Endothelial cell of umbilical vein (primary cell): ENCODE results near the gene ALDH1L2. TPM values are rescaled to one million over a fixed set of nuclear protein-coding genes. Genes with fewer than 3 reads are reported as not detected.

Experiments
- BruUV-seq: library from RNA; stranded (reverse); fragments of 400-500 nt; replicated peaks from 2 replicates; lab custom pipeline; 2021; lab: Mats Ljungman, UMichigan
- CTCF ChIA-PET: fragments of 300-600, 350-600 bp; sonication (Branson Sonifier 250); formaldehyde crosslinking; loops from one replicate; lab custom pipeline; 2021; ENCODE audit warnings: antibody characterized with exemption, inconsistent platforms; lab: Charles Lee
- POLR2A ChIA-PET: fragments of 300-600, 350-600 bp; sonication (Branson Sonifier 250); formaldehyde crosslinking; loops from one replicate; lab custom pipeline; 2021; ENCODE audit warnings: antibody characterized with exemption, inconsistent platforms; lab: Charles Lee
- DNase-seq: peaks from one replicate; pipeline ENCODE4 v3.0.0-alpha.2; 2011; ENCODE audit warnings: low read depth, low spot score
- FAIRE-seq: peaks from 2 replicates; lab custom pipeline; 2011; peaks lifted over from hg19 to GRCh38; lab: Jason Lieb, UNC
- H2AFZ ChIP-seq: 2 replicates; pipeline ENCODE4 v1.6.0; 2012; ENCODE audit warnings: low read depth, low read length, control low read depth, inconsistent platforms
- H3K27ac ChIP-seq: 2 replicates; pipeline ENCODE4 v1.5.1; 2011; ENCODE audit warnings: low read depth, mild to moderate bottlenecking, control low read depth, low read length, moderate library complexity; ENCODE audit not compliant: insufficient read depth
- H3K27me3 ChIP-seq, 2 experiments: 2 replicates each; pipeline versions ENCODE4 v1.6.0 to v1.6.1; 2011; ENCODE audit warnings: low read length in 2 of 2, mixed read lengths in 1 of 2; ENCODE audit not compliant: control insufficient read depth in 2 of 2, insufficient read depth in 2 of 2
- H3K36me3 ChIP-seq, 2 experiments: 2 replicates in 1 of 2; 3 replicates in 1 of 2; pipeline ENCODE4 v1.5.1; 2011; ENCODE audit warnings: low read length in 2 of 2, mild to moderate bottlenecking in 1 of 2, moderate library complexity in 1 of 2; ENCODE audit not compliant: control insufficient read depth in 2 of 2, insufficient read depth in 2 of 2; ENCODE audit errors: extremely low read depth in 1 of 2
- H3K4me1 ChIP-seq: 3 replicates; pipeline ENCODE4 v1.5.1; 2011; ENCODE audit warnings: mild to moderate bottlenecking, low read length; ENCODE audit not compliant: control insufficient read depth, insufficient read depth; ENCODE audit errors: extremely low read depth
- H3K4me2 ChIP-seq: 2 replicates; pipeline ENCODE4 v1.6.1; 2011; ENCODE audit warnings: low read length, control low read depth, mixed read lengths; ENCODE audit not compliant: insufficient read depth
- H3K4me3 ChIP-seq, 3 experiments: fragments of 200-600 bp in 1 of 3; sonication (generic), shearing (Covaris generic) in 1 of 3; replicated peaks in 1 of 3; 2 replicates each; pipeline ENCODE4 v1.5.1; 2011 to 2016; ENCODE audit warnings: control low read depth in 3 of 3, low read length in 3 of 3, mild to moderate bottlenecking in 2 of 3, inconsistent platforms in 1 of 3, low read depth in 1 of 3, moderate library complexity in 1 of 3; ENCODE audit not compliant: insufficient read depth in 1 of 3
- H3K79me2 ChIP-seq: 2 replicates; pipeline ENCODE4 v1.6.0; 2012; ENCODE audit warnings: low read length, inconsistent platforms; ENCODE audit not compliant: control insufficient read depth, insufficient read depth
- H3K9ac ChIP-seq: replicated peaks from 2 replicates; pipeline ENCODE3; 2011; ENCODE audit warnings: low read length, control low read depth; ENCODE audit not compliant: insufficient read depth; ENCODE audit errors: extremely low read depth
- H3K9me1 ChIP-seq: replicated peaks from 3 replicates; pipeline ENCODE4 v1.6.0; 2011; ENCODE audit warnings: mild to moderate bottlenecking, low read length; ENCODE audit not compliant: control insufficient read depth, insufficient read depth; ENCODE audit errors: extremely low read depth
- H3K9me3 ChIP-seq: replicated peaks from 2 replicates; pipeline ENCODE4 v1.5.1; 2012; ENCODE audit warnings: low read length, inconsistent platforms; ENCODE audit not compliant: control insufficient read depth, insufficient read depth
- H4K20me1 ChIP-seq: replicated peaks from 2 replicates; pipeline ENCODE3; 2011; ENCODE audit warnings: mild to moderate bottlenecking, low read length; ENCODE audit not compliant: control insufficient read depth, insufficient read depth; ENCODE audit errors: extremely low read depth
- CTCF ChIP-seq, 2 donors: IDR thresholded peaks; 1 replicate in 1 of 2; 2 replicates in 1 of 2; pipeline ENCODE4 v1.5.1; 2011; ENCODE audit warnings: low read length in 2 of 2, mild to moderate bottlenecking in 2 of 2, moderate library complexity in 2 of 2, control low read depth in 1 of 2, inconsistent platforms in 1 of 2, low read depth in 1 of 2; ENCODE audit not compliant: insufficient read depth in 1 of 2; ENCODE audit errors: extremely low read depth in 1 of 2
- EZH2 ChIP-seq: IDR thresholded peaks from 2 replicates; pipeline ENCODE4 v1.6.1; 2012; ENCODE audit warnings: borderline replicate concordance, low read depth, mild to moderate bottlenecking, moderate library complexity, low read length, inconsistent platforms; ENCODE audit not compliant: severe bottlenecking
- FOS ChIP-seq: IDR thresholded peaks from 2 replicates; pipeline ENCODE4 v1.6.1; 2011; ENCODE audit warnings: mild to moderate bottlenecking, low read length, moderate library complexity, borderline replicate concordance; ENCODE audit not compliant: insufficient read depth
- GATA2 ChIP-seq: IDR thresholded peaks from 2 replicates; pipeline ENCODE4 v1.7.0; 2011; ENCODE audit warnings: low read depth, mild to moderate bottlenecking, moderate library complexity, mixed read lengths, low read length; ENCODE audit not compliant: insufficient read length, insufficient read depth
- JUN ChIP-seq: IDR thresholded peaks from 2 replicates; pipeline ENCODE4 v1.6.1; 2011; ENCODE audit warnings: borderline replicate concordance, low read depth; ENCODE audit not compliant: insufficient read length, insufficient read depth
- MAX ChIP-seq: IDR thresholded peaks from 2 replicates; pipeline ENCODE4 v1.6.1; 2011; ENCODE audit not compliant: insufficient read depth, insufficient read length
- MYC ChIP-seq: IDR thresholded peaks from one replicate; pipeline ENCODE4 v1.6.1; 2011; ENCODE audit warnings: mild to moderate bottlenecking, low read depth, low read length
- POLR2A ChIP-seq: IDR thresholded peaks from 2 replicates; pipeline ENCODE4 v1.6.1; 2012; ENCODE audit warnings: low read depth, mild to moderate bottlenecking, control low read depth, low read length
- POLR2AphosphoS5 ChIP-seq: IDR thresholded peaks from 2 replicates; pipeline ENCODE4 v1.6.1; 2012; ENCODE audit warnings: low read depth, mild to moderate bottlenecking, control low read depth, low read length, moderate library complexity; ENCODE audit not compliant: insufficient read depth
- dilution Hi-C: fragments of 300-500 bp; cut with MboI; formaldehyde crosslinking; loops from one replicate; pipeline ENCODE4 v1.15.0; 2019; ENCODE audit warnings: low sequenced_read_pairs; ENCODE audit not compliant: extremely low pct_ligation_motif_present
- intact Hi-C: fragments of 100-400 bp; cut with micrococcal nuclease; formaldehyde crosslinking; loops from one replicate; pipeline ENCODE4 v1.10.0; 2022
- polyA plus RNA-seq, 4 experiments: library from polyadenylated mRNA; depleted of rRNA in 3 of 4; stranded (reverse) in 3 of 4; unstranded in 1 of 4; fragments of >200 nt; gene quantifications; 2 replicates each; pipeline versions ENCODE4 v1.2.1 to v1.2.3, GENCODE V29; 2011 to 2012; ENCODE audit warnings: missing spikeins in 1 of 4
- total RNA-seq: library from RNA; stranded (reverse); gene quantifications from 2 replicates; pipeline ENCODE4 v1.2.3, GENCODE V29; 2021

Gene ALDH1L2
- total and polyA plus RNA-seq, 2 donors (not counting 3 experiments of a cell fraction or from before 2014, with no cell fraction given), result 1.4 to 2.5 TPM

GRCh38 chr12:105110851-105111250 is 26.6 kb upstream of the ALDH1L2 start:
- dilution Hi-C loops (no loop called here), intact Hi-C loops (no loop called here)
- Histone ChIP-seq H3K4me1 (peaks cover 24% of the 10 kb centered on the region), H3K36me3 (peaks cover 0 to 24% of the 10 kb centered on the region in 2 experiments), H3K9me3 (no peaks in the 10 kb centered on the region), H3K4me3 (peak overlapping the region; percentile 29 to 99 (median 96)), H3K9me1 (no peaks in the 10 kb centered on the region), H3K27ac (peak overlapping the region; percentile 68), H3K79me2 (peaks cover 71% of the 10 kb centered on the region), H3K27me3 (no peaks in the 10 kb centered on the region), H3K4me2 (peak overlapping the region; percentile 98), H4K20me1 (peaks cover 12% of the 10 kb centered on the region), H3K9ac (peak overlapping the region; percentile 83), H2AFZ (no peak overlapping the region)
- DNase-seq, result peak; percentile 44
- BruUV-seq, result no TSS peak
- no peak for TF ChIP-seq EZH2
- TF ChIP-seq CTCF (IDR thresholded peaks at IDR 0.05; ENCODE audit: extremely low read depth in 1 of 2, insufficient read depth in 1 of 2, low read depth in 1 of 2, low read length in 2 of 2), result no peak
- no peak for TF ChIP-seq GATA2
- no peak for TF ChIP-seq JUN
- no peak for TF ChIP-seq MYC
- TF ChIP-seq POLR2AphosphoS5, result no peak
- no peak for TF ChIP-seq FOS
- TF ChIP-seq POLR2A, result no peak
- no peak for TF ChIP-seq MAX
- ChIA-PET CTCF (interaction anchor here (1.4 kb wide), 1 partner anchor 273 kb away, joined by 3 read pairs; no protein-coding TSS in a partner anchor), POLR2A (no interaction called here)
- no peak for FAIRE-seq
